Measurements from ENCODE around the gene PIEZO1.
"Not testable (repeated sequence)": the region's sequence is repeated elsewhere in the genome, so short reads cannot be mapped to it uniquely, and the experiment has no call there.

Gene PIEZO1

DNA sequence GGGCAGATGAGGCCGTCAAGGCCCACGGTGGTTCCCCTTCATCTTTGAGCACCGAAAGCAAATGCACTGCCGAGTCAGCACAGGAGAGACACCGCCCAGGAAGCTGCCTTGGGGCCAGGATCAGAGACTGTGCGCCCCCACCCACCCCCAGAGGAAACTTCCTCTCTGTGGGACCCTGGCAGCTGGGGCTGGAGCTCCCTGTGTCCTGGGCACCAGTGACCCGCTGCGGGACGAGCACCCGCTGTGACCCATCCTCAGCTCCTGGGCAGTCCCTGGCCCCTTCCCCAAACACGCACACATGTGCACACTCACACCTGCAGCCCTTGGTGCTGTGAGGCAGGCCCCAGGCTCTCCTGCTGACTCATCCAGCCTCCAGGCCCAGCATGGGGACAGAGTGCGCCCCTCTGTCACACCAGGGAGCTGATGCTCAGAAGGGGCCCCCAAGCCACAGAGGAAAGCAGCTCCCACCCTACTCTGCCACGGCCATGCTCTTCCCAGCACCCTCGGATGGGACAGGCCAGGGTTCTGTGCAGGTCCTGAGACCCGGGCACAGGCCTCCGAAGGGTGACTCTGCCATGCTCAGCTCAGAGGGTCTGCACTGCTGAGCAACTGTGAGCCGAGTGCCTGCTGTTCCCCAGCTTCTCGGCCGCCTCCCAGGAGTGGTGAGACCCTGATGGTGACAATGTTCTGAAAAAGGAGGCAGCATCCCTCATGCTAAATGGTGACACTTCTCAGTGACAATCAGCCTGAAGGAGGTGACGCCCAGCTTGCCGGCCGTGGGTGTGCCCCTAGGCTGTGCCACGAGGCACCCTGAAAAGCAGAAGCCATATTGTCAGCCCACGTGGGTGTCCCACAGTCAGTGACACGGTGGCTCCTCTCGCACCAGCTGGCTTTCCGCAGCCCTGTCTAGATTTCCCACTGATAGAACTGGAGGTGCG is 3.6 kb downstream of the PIEZO1 start:
- no peak for DNase-seq

- DNase-seq = no peak
These were observed 4.6 kb downstream of the PIEZO1 start for GRCh38 chr16:88780142-88781062.

DNA sequence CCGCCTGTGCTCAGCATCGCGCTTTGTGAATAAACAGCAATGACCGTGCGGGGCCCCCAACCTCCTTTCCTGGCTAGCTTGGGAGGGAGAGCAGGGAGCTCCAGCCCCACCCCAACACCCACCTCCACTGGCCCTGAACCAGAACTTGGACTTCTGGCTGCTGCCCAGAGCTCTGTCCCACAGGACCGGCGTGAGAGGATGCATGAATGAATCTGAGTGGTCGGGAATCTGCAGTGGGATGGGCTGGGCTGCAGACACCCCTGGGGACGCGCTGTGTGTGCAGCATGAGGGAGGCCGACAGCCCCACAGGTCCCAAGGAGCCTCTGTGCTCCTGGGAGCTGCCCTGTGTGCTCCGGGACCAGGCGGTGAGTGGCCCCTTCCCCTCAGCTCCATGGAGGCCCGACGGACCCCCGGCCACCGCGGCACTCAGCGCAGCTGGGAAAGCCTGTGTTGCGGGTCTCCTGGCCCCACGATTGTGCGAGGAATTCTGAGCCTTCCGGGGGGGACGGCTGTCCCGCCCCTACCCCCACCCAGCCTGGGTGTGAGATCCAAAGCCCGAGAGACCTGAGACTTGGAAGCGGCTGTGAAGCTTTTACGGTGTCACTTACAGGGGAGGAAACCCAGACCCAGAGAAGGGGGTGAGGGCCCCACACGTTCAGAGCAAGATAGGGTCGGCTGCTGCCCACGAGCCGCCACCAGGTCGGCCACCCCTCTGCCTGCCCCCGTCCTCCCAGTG is 5.4 kb downstream of the PIEZO1 start:
- DNase-seq = no peak

- DNase-seq = no peak
These were observed 6.4 kb downstream of the PIEZO1 start for GRCh38 chr16:88778541-88779065.

- no peak for DNase-seq
These were observed 6.8 kb downstream of the PIEZO1 start for GRCh38 chr16:88778271-88778525.

GRCh38 chr16:88777471-88778270 is 7.3 kb downstream of the PIEZO1 start:
- DNase-seq = no peak

DNA sequence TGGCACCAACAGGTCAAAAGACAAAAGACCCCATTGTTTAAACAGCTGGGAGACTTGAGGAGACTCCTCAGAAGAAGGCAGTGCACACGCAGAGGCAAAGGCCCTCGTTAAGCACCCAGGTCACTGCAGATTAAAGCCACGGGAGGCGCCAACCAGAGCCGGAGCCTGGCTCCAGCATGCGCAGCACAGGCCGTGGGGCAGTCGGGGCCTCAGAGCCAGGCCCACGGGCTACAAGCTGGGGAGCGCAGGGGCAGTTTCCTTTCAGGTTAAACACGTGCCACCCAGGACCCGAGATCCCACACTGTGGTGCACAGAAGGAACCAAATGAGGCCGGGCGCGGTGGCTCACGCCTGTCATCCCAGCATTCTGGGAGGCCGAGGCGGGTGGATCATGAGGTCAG is 9.2 kb downstream of the PIEZO1 start:
- DNase-seq = no peak

DNA sequence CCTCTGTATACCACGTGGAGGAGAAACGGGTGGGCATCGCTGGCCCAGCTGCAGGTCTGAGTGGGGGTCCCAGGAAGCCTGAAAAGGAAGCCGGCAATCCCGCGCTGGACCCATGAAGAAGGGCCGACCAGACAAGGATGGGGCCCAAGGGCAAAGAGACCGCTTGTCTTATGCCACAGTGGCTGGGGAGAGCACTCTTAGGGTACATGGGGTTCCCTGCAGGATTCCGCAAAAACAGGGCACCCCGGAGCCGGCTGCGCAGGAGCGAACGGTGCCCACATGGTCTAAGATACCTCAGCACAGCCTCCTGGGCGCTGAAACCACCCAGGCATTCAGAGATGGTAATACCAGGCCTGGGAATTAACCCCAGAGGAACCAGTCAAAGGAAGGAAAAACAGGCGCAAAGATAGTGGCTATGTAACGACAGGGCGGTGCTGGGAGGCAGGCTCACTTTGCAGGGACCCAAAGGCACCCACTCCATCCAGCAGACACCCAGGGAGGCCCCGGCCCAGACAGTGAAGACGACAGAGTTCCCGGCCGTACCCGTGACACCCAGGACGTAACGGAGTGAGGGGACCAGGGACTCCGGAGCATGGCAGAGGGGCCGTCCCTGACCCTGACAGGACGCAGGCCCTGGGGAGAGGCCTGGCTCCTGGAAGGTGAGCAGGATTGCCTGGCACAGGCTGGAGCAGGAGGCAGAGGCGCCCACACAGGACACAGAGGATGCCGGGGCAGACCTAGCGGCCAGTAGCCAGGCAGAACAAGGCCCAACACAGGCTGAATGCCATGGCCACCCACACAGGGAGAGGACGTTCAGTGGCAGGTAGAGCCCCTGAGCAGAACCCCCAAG is 10.3 kb downstream of the PIEZO1 start:
- DNase-seq = no peak

DNA sequence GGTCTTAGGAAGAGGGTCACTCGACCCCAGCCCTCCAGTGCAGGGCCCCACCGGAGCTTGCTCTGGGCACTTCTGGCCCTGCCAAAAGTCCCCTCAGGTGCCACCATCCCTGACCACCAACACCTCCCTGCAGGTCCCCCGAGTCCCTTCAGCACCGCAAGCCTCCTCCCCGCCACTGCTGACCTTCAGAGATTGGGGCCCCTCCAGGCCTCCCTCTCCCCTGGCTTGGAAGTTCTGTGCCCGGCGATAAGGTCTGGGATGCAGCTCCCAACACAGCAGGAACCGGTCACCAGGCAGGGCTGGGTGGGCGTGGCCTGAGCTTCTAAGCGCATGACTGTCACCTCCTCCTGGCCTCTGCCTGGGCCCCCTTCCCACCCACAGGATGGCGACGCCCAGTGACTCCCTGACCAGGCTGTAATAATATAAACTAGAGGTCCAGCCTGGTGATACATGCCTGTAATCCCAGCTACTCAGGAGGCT is 11.2 kb downstream of the PIEZO1 start:
- DNase-seq = no peak

- DNase-seq = no peak
These were observed 11.9 kb downstream of the PIEZO1 start for GRCh38 chr16:88772871-88773811.

DNA sequence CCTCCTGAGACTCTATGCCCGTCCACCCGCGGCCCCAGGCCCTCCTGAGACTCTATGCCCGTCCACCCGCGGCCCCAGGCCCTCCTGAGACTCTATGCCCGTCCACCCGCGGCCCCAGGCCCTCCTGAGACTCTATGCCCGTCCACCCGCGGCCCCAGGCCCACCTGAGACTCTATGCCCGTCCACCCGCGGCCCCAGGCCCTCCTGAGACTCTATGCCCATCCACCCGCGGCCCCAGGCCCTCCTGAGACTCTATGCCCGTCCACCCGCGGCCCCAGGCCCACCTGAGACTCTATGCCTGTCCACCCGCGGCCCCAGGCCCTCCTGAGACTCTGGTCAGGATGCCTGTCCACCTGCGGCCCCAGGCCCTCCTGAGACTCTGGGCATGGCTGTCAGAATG is 13.2 kb downstream of the PIEZO1 start:
- not testable (repeated sequence) for DNase-seq

GRCh38 chr16:88771294-88771772 is 13.7 kb downstream of the PIEZO1 start:
- no peak for DNase-seq

DNA sequence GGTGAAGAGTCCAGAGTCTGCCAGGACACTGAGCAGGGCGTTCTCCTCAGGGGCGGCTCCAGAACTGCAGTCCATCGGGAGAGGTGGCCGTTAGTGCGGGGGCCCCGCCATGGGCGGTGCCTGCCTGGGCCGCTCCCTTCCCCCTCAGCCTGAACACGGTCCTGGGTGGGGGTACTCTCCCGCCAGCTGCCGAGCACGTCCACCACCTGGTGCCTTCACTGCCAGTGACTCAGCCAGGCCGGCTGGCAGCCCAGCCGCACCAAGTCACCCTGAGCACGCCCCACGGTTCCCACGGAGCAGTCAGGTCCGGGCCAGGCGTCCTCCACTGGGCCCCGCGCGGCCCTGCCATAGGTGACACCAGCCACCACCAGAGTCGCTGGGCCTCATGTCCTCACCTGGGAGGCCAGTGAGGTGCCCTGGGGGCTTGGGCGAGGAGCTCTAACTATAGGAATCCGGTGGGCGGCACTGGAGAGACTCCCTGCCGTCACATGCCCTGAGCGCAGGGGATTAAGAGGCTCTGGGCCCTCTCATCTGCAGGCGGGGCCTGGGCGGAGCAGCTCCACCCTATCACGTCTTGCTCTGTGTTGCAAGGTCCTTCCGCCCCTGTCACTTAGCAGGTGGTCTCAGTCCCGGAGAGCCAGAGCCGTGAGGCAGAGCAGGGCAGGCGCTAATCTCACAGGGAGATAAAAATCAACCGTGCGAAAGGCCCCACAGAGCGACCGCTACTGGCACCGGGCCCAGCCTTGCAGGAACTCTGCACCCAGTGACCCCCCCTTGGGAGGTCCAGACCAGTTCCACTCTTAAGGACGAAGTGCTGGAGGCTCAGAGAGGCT is 14.3 kb downstream of the PIEZO1 start:
- DNase-seq = no peak

DNA sequence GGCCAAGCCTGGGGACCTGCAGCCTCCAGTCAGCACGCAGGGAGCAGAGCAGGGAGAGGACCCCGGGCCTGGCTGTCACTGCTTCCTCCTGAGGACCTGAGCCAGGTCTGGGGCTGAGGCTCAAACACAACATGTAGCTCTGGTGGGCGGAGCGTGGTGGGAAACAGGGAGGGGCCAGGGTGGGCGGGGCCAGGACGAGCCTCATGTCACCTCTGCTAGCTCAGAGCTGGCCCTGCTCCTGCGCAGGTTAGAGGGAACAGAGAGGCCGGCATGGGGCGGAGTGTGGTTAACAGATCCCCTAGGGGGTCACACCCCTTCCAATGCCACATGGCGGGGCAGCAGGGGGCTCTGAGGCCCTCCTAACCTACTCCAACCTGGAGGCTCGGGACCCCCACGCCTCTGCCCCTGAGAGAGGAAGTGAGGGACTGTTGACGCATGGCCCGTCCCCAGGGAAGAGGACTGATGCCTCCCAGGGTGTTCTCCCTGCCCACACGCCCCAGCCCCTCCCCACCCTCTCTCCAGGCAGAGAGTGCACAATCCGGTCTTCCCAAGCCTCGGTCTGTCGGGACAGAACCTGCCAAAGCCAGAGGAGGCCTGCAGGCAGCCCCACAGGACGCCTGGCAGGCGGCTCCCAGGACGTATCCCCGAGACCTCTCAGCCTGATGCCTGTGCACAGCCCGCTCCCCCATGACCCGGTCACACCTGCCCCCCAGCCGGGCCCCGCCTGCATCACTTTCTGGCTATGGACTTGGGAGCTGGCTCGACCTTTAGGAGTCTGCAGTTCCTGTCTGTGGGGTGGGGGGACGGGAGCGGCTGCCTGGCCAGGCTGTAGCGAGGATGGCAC is 15.2 kb downstream of the PIEZO1 start:
- no peak for DNase-seq

DNA sequence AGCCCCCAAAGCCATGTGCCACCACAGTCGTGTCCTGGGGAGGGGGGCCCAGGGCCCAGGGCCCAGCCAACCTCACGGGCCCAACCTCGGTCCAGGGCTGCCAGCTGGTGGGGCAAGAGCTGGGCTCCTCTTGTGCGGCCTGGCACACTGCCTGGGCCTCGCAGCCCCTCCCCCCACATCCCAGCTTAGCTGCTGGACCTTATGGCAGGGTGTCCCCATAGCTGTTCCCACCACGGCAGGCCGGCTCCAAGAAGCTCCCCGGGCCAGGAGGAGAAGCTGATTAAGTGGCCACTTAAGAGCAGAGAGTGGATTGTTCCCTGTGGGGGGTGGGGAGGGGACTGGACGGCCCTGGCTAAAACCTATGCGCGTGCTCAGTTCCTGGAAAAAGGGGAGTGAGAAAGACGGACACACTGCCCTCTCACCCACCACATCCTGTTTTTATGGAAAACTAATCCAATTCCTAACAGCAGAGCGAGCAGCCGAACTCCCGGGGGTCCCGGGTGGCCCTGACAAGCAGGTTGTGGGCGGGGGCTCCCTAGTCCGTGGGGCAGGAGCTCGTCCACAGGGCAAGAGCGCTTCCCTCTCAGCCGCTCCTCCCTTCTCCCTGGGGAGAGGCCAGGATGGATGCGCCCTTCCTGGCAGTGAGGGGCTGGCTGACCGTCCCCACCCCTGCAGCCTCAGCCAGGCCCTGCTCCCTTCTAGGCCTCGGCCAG is 16.8 kb downstream of the PIEZO1 start:
- DNase-seq = no peak

DNA sequence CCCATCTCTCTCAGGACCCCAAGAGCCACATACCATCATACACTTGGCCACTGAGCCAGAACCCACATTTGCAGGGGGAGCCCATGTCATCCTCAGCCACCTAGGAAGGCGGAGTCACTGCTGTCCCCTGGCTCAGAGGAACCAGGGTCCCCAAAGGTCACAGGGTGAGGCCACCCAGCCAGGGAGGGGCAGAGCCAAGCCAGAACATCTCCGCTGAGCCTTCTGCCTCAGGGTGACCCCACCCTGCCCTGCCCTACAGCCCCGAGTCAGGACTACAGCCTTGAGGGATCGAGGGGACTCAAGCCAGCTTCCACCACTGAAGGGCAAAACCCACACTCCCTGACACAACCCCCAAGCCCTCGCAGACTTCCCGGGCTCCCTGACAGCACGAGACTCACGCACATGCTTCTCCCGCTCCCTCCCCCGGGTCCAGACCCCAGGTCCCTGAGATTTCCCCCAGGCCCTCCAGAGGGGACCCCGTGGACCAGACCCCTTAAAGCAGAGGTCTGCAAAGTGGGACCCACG is 17.4 kb downstream of the PIEZO1 start:
- DNase-seq = no peak

DNA sequence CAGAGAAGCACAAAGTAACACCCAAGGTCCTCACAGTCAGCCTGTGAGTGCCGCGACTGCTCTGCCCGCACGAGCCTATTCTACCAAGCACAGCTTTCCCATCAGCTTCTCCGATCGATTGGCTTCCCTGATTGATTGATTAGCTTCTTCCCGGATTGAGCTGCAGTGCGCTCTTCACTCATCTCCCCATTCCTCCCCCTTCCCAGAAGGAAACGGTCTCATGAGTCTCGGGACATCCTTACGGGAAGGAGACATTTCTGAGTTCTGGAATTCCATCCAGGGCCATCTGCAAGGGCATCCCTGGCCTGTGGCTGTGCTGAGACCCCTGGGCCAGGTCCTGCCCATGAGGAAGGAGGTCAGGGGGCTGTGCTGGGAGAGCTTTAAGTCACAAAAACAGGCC is 18.0 kb downstream of the PIEZO1 start:
- no peak for DNase-seq
